HEK293T (cell line): ENCODE measurements around the gene PLXND1.

Experiments
- CTCF ChIA-PET: fragments of 350-600 bp; formaldehyde crosslinking; extraction: SDS; loops from one replicate; lab custom pipeline; 2021; ENCODE audit warnings: antibody characterized with exemption, inconsistent platforms; lab: Yijun Ruan, JAX
- POLR2A ChIA-PET: fragments of 350-600 bp; formaldehyde crosslinking; extraction: SDS; loops from one replicate; lab custom pipeline; 2020; ENCODE audit warnings: antibody characterized with exemption, inconsistent platforms; lab: Yijun Ruan, JAX
- DNase-seq: peaks from one replicate; pipeline ENCODE4 v3.0.0; 2012; ENCODE audit warnings: mixed read lengths; ENCODE audit errors: extremely low spot score
- ARNT ChIP-seq: fragments of 450-650 bp; IDR thresholded peaks from 2 replicates; pipeline ENCODE4 v1.6.1; 2017; ENCODE audit warnings: mild to moderate bottlenecking
- BHLHE40 ChIP-seq: fragments of 450-650 bp; IDR thresholded peaks from 2 replicates; pipeline ENCODE4 v1.6.1; 2016; ENCODE audit warnings: mild to moderate bottlenecking, moderate library complexity, borderline replicate concordance
- CTBP1 ChIP-seq: fragments of 450-650 bp; IDR thresholded peaks from 2 replicates; pipeline ENCODE4 v1.6.1; 2016; ENCODE audit warnings: borderline replicate concordance
- ELF4 ChIP-seq: fragments of 450-650 bp; IDR thresholded peaks from 2 replicates; pipeline ENCODE4 v1.6.1; 2017; ENCODE audit warnings: antibody characterized with exemption
- FOXA1 ChIP-seq: fragments of 450-650 bp; IDR thresholded peaks from 2 replicates; pipeline ENCODE4 v1.6.1; 2016; ENCODE audit warnings: mild to moderate bottlenecking
- FOXK2 ChIP-seq: fragments of 450-650 bp; IDR thresholded peaks from 2 replicates; pipeline ENCODE4 v1.6.1; 2016; ENCODE audit warnings: mild to moderate bottlenecking
- FOXM1 ChIP-seq: fragments of 450-650 bp; IDR thresholded peaks from 2 replicates; pipeline ENCODE4 v1.6.1; 2017; ENCODE audit warnings: mild to moderate bottlenecking, borderline replicate concordance
- HDGF ChIP-seq: fragments of 450-650 bp; IDR thresholded peaks from 2 replicates; pipeline ENCODE4 v1.6.1; 2017; ENCODE audit warnings: antibody characterized with exemption, borderline replicate concordance
- L3MBTL2 ChIP-seq: fragments of 450-650 bp; conservative IDR thresholded peaks from 2 replicates; pipeline ENCODE4 v1.6.1; 2016; ENCODE audit warnings: mild to moderate bottlenecking
- LEF1 ChIP-seq: fragments of 450-650 bp; IDR thresholded peaks from 2 replicates; pipeline ENCODE4 v1.6.1; 2017; ENCODE audit warnings: mild to moderate bottlenecking, borderline replicate concordance
- NFRKB ChIP-seq: fragments of 450-650 bp; IDR thresholded peaks from 2 replicates; pipeline ENCODE4 v1.6.1; 2016; ENCODE audit warnings: mild to moderate bottlenecking, moderate library complexity
- SP1 ChIP-seq: fragments of 450-650 bp; IDR thresholded peaks from 2 replicates; pipeline ENCODE4 v1.6.1; 2017
- SUZ12 ChIP-seq: fragments of 450-650 bp; IDR thresholded peaks from 2 replicates; pipeline ENCODE4 v1.6.1; 2016; ENCODE audit warnings: mild to moderate bottlenecking
- TARDBP ChIP-seq: fragments of 450-650 bp; IDR thresholded peaks from 2 replicates; pipeline ENCODE4 v1.6.1; 2016
- ZNF384 ChIP-seq: fragments of 450-650 bp; IDR thresholded peaks from 2 replicates; pipeline ENCODE4 v1.6.1; 2016
- TF ChIP-seq, protein P1 (sequence below): fragments of 450-650 bp; IDR thresholded peaks from 2 replicates; pipeline ENCODE4 v1.6.1; 2016

PLXND1 gene

DNA sequence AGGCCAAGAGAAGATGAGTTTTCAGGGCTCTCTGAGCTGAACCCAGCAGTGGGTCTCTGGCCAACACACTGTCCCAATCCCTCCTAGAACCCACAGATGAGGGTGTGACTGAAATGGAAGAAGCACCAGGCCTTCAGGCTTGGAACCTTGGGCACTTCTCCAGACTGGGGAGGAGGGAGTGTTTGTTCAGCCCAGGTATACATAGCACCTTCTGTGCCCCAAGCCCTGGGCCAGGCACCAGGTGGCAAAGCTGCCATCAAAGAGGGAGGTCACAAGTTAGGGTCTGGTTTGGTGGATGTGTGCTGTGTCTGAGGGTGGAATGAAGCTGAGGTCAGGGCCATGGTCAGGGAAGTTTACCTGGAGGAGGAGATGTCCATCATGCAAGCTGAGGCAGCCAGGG is 93.9 kb downstream of the PLXND1 start:
- DNase-seq = no peak
- ChIA-PET POLR2A (no interaction called here), CTCF (interaction anchor here (2.7 kb wide), 1 partner anchor 22 kb away, joined by 10 read pairs; no protein-coding TSS in a partner anchor)
- TF ChIP-seq LEF1 = no peak
- no peak for TF ChIP-seq FOXK2
- no peak for TF ChIP-seq ELF4
- TF ChIP-seq BHLHE40 = no peak
- TF ChIP-seq FOXA1 = no peak
- TF ChIP-seq ZNF384 = no peak
- TF ChIP-seq TARDBP = no peak
- no peak for TF ChIP-seq L3MBTL2
- TF ChIP-seq NFRKB = no peak
- no peak for TF ChIP-seq SP1

DNA sequence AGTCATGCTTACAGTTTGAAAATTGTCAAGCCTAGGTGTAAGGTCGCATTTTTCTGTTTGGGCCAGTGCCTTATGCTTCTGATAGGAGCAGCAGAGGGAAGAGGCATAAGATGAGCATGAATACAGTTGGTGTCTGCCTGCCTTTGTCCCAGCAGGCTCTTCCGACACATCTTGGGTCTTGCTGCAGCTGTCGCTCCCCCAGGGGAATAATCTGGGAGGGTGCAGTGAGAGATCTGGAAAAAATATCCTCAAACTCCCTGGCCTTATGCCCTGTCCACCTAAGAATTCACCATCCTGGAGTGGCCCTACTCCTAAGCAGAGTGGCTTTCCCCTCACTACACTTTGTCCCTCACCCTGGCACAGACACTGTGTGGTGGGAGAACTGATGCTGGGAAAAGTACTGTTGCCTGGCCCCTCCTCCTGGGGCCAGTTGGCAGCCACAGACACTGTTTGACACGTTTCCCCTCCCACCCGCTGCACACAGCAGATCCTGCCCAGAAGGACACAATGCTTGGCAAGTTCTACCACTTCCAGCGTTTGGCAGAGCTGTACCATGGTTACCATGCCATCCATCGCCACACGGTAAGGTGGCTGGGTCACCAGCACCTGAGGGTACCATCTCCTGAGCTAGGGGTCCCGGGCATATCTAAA is 99.2 kb downstream of the PLXND1 start:
- CTCF ChIA-PET = no interaction called here
- POLR2A ChIA-PET = no interaction called here
- no peak for TF ChIP-seq SUZ12

DNA sequence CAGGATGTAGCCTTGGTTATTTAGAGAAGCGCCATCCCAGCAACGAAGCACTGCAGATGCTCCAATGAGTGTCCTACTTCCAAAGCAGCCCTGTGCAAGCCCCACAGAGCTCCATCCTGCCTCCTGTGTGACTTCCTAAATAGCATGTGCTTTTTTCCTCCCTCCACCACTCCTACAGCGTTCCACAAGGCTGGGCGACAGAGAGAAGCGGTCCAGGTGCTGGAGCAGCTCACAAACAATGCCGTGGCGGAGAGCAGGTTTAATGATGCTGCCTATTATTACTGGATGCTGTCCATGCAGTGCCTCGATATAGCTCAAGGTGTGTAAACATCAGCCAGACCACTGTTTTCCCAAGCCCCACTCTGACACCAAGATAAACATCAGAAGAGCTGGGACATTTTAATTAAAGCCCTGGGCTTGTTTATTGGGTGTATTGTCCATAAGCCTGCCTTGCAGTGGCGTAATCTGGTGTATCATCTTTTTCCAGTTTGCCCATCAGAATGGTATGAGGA is 100.2 kb downstream of the PLXND1 start:
- CTCF ChIA-PET = no interaction called here

More for the DNA sequence above, 99.2 kb downstream of the PLXND1 start:
- DNase-seq = no peak

DNA sequence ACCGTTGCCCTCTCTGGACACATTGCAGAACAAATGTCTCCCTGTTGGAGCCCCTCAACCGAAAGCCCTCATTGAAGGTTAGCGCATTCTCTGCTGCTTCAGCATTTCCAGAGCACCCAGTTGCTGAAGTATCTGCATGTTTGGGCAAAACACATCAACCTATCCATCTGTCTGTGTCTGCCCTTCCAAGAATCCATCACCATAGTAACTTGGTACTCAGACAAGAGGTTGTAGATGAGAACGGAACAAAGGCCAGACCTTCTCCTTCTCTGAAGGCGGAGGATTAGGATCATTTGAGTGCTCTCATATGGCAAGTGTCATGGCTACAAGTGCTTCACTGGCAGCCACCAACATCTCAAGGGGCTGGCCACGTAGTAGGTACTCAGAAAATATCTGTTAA is 101.1 kb downstream of the PLXND1 start:
- DNase-seq = no peak
- POLR2A ChIA-PET = no interaction called here
- CTCF ChIA-PET = no interaction called here
- TF ChIP-seq SP1 (no peak), L3MBTL2 (no peak), BHLHE40 (no peak), HDGF (no peak), LEF1 (no peak), ELF4 (no peak), NFRKB (no peak), SUZ12 (no peak), FOXK2 (no peak), ZNF384 (no peak), FOXA1 (no peak)

More for the DNA sequence above, 100.2 kb downstream of the PLXND1 start:
- POLR2A ChIA-PET = no interaction called here
- TF ChIP-seq TARDBP (no peak), L3MBTL2 (no peak), SUZ12 (no peak), BHLHE40 (no peak), FOXK2 (no peak), CTBP1 (no peak), NFRKB (no peak), FOXM1 (no peak), SP1 (no peak), ZNF384 (no peak), ARNT (no peak), LEF1 (no peak), FOXA1 (no peak), ELF4 (no peak), HDGF (no peak)
- TF ChIP-seq, protein P1, sequence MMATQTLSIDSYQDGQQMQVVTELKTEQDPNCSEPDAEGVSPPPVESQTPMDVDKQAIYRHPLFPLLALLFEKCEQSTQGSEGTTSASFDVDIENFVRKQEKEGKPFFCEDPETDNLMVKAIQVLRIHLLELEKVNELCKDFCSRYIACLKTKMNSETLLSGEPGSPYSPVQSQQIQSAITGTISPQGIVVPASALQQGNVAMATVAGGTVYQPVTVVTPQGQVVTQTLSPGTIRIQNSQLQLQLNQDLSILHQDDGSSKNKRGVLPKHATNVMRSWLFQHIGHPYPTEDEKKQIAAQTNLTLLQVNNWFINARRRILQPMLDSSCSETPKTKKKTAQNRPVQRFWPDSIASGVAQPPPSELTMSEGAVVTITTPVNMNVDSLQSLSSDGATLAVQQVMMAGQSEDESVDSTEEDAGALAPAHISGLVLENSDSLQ = no peak
- DNase-seq = no peak
